Measurements from ENCODE around the gene SEPHS1.
"Not testable (repeated sequence)": the region's sequence is repeated elsewhere in the genome, so short reads cannot be mapped to it uniquely, and the experiment has no call there.

Gene SEPHS1

DNA sequence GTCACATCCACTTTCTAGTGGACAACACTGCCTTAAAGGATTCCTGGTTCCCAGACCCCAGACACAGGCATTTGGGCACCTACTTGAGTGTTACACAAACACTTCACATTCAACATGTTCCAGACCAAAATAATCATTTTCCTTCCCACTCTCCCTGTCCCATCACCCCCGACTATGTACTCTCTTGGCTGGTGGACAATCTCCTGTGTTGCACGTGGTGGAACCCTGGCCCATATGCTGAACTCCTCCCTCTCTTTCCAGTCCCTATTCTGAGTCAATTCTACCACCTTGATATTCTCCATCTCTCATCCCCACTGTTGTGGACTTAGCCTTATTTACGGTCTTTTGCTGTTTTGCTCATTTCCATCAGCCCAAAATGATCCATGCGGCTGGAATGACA, 8.3 kb upstream of the SEPHS1 start:
- no peak for DNase-seq

DNA sequence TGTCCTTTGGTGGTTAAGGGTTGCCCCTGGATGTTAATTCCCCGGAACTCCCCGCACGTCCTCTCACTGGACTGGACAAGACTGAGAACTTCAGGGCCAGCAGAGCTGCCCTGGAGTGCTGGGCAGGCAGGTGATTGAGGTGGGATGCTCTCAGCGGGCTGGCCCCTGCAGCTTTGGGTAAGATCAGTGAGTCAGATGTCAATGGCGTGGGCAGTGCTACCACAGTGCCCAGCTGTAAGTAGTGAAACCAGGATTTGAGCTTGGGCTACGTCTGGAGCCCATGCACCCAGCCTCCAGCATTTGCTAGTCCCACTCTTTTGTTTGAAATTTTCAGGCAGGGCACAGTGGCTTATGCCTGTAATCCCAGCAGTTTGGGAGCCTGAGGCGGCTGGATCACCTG, 6.7 kb upstream of the SEPHS1 start:
- no peak for DNase-seq

DNA sequence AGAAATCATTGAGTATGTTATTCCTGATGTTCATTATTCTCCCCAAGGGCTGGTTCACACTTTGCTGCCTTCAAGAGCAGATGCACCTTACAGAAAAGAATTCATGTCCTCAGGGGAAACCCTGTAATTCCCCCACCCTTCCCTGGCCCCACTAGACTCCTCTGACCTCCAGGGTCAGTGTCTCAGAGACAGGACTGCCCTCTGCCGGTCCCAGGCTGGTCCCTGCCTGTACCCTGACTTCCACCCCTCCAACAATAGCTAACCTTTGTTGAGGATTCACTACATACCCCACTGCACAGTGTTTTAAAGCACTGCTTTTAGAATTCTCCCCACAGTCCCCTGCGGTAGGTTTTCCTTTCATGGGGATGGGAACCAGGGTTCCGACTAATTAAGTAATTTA, 4.4 kb upstream of the SEPHS1 start:
- DNase-seq, result peak; percentile 39

DNA sequence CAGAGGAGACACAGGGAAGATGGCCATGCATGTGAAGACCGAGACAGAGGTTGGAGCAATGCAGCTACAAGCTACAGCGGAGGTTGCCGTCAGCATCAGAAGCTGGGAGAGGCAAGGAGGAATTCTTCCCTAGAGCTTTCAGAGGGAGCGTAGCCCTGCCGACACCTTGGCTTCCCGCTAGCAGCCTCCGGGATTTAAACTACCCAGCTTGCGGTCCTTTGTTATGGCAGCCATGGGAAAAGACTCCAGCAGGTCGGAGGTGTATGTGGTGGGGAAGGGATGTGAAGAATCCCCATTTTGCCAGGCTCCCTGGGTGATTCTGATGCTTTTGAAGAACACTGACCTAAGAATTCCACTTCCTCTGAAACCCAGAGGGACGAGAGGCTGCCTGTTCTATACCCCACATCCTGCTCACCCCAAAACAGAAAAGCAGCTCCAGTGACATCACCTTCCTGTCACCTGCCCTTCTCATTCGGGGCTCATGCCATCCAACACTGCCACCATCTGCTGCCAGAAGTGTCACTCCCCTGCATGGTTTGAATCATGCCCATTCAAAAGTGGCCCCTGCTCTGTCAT, 3.3 kb upstream of the SEPHS1 start:
- no peak for DNase-seq

DNA sequence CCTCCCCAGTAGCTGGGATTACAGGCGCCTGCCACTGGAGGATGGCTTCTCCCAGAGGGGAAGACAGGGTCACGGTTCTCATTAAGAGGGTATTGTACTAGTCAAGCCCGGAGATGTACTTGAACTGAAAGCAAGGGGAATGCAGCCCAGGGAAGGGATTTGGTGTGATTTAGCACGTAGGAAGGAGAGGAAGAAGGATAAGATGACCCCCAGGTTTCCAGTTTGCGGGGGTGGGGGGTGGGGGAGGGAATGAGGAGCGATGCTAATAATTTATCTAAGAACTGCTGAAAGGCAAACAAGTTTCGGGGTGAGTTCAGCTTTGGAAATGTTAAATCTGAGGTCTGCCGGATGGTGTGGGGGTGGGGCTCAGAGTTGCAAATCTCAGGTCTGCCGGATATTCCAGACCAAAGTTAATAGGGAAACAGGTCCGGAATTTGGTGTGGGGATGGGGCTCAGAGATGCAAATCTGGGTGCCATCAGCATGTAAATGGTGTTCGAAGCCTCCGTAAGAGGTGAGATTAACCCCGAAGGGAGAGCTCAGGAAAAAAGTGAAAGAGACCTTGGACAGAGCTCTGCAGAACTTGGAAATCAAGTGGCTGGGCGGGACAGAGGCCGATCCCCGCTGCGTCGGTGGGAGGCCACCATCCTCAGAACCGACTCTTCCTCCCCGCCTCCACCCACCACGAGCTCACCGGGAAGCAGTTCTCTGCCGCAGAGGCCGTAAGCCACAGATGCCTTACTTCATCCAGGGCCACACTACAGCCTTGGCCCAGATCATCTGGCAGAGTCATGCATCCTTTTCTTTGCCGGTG, 1.6 kb upstream of the SEPHS1 start:
- peak; percentile 32 for DNase-seq

DNA sequence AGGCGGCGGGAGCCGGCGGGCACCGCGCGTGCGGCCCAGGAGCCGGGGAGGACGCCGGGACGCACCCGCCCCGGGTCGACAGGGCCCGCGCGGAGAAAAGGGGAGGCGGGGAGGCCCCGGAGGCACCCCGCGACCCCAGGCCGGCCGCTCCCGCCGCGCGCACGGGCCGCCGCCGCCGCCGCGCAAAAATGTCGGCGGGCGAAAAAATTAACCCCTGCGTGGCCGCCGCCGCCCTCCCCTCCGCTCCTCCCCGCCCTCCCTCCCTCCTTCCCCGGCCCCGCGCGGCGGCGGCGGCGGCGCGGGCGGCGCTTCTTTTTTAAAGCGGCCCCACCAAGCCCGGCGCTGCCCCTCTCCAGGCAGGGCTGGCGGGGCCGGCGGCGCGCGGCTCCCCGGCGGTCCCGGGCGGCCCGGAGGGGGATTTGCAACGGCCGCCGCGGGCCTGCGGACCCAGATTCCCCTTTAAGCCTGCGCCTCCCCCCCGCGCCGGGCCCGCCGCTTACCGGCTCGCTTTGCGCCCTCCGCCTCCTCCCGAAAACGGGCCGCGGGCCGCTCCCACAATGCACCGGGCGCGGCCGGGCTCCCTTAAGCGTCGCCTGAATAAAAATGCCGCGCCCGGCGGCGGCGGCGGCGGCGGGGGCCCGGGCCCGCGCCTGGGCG, 465 bp downstream of the SEPHS1 start:
- peak; percentile 81 for DNase-seq

DNA sequence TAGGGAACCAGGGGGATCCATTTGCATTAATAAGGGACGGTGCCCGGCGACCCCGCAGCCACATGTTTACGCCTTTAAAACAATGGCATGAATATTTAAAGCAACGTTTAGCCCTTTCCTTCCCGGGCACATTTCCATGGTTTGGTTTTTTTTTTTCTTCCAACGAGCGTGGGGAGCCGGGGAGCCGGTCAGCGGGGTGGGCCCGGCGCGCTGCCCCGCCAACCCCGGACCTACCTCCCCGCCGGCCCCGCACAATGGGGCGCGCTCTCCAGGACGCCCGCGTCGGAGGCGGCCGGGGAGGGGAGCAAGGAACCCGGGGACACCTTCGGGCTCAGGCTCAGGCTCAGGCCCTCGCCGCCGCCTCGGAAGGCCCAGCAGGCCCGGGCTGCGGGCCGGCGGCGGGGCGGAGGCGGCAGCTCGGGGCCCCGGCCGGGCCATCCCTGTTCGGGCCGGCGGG, 1.0 kb downstream of the SEPHS1 start:
- peak; percentile 53 for DNase-seq

DNA sequence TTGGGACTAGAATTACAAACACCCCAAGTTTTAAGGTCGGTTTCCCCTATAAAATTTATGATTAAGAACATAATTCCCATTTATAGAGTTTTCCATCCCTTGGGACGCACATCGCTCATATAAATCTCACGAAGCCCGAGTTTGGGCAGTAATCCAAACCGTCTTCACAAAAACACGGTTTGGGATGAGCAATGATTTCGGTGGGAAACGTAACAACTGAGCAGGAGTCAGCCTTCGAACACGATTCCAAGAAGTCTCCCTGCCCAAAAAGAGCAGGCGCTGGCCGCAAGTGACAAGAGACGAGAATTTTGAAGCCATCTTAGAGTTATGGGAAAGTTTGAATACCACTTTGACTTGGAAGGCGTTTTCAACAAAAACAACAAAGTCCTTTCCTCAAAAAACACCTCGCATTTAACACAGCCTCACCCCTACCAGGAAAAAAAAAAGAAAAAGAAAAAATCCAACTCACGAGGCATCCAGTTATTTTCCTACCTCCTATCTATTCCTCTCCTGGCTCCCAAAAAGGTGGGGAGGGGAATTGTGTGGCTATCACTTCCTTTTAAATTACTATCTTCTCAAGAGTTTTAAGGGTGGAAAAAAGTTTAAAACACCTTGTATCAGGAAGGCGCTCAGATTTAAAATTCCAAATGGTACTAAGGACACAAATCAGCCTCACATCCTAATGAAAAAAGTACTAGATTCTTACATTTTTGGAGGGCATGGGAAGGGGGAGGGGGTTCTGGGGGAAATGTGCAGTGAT, 1.6 kb downstream of the SEPHS1 start:
- DNase-seq, result no peak

DNA sequence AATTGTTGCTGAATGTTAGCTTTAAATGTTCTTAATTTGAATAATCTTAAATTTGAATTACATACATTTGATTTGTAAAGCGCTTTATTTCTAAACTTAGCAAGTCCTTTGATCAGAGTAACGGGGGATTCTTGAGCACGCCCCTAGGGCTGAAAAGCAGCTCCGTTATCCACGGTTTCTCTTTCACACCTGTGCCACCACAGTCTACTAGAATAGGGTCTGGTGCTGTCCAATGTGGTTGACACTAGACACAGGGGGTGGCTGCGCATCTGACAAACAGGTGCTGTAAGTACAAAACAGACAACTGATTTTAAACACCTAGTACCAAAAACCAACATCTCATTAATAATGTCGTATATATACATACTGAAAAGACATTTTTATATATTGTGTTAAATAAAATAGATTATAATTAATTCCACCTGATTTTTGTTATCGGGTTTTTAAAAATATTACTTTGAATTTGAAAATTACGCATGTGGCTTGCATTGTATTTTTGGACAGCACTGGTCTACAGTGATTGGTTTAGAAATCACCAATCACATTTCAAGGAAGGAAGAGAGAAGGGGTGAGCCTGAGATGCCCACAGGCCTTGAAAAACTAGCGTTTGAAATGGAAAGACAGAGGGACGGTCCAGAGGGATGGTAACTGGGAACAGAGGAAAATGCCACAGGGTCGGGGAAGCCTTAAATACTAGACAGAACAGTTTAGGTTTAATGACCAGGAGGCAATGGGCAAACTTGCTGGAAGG, 7.3 kb downstream of the SEPHS1 start:
- no peak for DNase-seq

DNA sequence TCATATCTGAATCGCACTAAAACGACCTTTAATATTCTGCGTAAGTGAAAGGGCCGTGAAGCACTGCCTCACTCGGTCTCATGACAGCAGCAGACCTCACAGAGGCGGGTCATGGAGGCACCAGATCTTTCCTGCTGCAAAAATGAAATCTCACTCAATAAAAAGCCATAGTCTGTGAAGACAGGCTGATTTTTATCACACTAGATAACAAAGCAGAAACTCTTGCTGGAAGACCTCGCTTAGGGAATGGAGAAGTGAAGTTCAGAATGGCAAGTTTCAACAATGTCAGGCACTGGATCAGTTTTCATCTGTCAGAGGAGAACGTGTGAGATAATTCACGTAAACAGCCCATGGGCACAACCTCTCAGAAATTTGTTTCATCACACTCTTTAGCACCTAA, 8.0 kb downstream of the SEPHS1 start:
- peak; percentile 65 for DNase-seq

DNA sequence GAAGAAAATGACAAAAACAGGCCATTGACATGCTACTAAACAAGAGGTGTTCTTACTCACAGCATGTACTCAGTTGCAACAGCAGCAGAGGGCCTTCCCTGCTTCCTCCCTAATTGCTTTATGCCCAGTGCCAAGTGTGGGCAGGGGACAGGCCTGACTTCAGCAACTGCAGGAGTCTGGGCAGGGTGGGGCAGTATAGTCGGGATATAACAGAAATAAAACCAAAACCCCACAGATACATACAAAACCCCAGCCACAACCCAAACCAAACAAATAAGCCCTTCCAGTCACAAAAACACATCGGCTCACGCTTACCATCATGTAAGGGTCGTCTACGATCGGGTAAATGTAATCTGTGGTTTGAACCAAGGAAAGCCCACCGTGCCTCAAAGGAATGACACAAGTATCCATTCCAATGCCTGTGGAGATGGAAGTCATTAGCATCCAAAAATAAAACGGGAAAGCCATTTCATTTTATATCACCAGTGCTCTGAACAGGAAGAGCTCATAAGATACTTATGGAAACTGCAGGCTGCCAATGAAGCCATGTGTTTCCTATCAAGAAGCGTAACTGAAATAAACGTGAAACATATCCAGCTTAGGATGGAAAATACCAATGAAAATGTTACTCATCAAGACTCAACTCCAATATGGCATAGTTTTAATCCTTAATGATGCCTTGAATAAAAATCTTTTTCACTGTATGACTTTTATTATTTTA, 9.5 kb downstream of the SEPHS1 start:
- DNase-seq, result no peak

DNA sequence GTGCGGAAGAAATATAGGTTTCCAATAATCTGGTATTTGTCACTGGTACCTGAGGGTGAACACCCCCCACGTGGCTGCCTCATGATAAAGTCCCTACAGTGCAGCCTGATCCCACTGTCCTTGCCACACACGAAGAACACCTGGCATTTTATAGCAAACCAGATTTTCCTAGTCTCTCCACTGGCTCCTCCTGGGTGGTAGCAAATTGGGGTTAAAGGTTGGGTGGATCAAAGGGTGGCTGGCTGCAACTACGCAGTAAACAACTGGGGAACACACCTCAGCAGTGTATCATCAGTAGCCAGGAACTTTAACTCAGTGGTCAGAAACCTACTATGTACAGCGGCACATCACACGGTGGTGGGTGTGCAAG, 10.3 kb downstream of the SEPHS1 start:
- DNase-seq, result no peak

DNA sequence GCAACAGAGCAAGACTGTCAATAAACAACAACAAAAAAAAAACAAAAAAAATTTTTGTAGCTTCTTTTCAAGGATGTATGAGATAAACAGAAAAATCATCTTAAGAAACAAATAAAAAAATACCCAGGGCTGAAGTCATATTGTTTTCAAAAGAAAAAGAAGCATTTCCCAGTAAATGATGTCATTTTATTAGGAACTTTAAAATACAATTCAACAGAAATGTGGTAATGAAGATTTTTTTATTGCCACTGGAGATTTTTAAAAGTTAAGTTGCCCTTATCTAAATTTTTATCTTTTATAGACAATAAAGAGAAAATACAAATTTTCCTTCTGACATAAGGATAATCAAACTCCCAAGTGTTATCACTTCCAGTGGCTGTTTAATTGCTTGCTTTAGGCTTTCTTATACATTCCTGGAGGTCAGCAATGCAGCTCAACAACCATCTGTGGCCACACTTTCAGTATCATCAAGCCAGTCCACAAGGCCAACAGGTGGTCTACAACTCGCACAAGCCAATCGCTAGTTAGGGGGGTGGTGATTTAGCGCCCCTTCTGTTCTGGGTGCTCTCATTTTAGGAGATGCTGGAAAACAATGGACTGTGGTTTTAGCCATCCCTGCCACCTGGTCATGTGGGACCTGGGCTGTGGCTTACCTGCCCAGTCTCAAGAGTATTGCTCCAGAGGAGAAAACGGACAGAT, 10.8 kb downstream of the SEPHS1 start:
- no peak for DNase-seq

DNA sequence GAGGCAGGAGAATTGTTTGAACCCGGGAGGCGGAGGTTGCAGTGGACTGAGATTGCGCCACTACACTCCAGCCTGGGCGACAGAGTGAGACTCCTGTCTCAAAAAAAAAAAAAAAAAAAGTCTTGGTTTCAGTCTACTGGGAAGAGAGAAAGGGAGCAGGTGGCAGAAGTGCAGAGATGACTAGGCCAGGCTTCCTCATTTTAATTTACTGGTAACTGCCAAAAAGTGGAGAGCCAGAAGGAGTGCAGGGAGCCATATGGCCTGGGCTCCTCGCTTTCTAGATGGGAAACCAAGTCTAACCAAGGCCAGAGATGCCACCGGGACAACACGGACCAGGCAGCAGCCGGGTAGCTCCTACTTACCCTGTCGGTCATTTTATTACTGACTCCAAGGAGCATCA, 12.2 kb downstream of the SEPHS1 start:
- DNase-seq, result no peak

DNA sequence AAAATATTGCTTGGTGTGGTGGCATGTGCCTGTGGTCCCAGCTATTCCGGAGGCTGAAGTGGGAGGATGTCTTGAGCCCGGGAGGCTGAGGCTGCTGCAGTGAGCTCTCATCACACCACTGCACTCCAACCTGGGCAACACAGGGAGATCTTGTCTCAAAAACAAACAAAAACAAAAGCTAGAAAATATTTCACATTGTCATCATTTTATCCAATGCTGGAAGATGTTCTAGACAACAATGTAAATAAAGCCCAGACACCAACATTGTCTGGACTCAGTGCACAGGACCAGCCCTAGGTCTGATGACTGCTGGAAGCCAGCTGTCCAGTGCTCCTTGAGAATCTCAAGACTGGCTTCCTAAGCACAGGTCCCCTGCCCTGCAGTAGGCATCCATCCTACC, 13.5 kb downstream of the SEPHS1 start:
- DNase-seq, result no peak

DNA sequence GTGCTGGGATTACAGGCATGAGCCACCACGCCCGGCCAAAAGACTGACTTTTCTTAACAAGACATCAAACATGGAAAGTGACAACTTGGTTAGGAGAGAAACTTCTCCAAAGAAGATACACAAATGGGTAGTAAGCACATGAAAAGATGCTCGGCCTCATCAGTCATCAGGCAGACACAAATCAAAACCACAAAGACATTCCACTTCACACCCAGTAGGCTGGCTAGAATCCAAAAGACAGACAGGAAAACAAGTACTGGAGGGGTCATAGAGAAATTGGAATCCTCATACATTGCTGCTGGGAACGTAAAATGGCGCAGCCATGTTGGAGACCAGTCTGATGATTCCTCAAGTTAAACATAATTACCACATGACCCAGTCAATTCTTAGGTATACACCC, 16.4 kb downstream of the SEPHS1 start:
- DNase-seq, result no peak

DNA sequence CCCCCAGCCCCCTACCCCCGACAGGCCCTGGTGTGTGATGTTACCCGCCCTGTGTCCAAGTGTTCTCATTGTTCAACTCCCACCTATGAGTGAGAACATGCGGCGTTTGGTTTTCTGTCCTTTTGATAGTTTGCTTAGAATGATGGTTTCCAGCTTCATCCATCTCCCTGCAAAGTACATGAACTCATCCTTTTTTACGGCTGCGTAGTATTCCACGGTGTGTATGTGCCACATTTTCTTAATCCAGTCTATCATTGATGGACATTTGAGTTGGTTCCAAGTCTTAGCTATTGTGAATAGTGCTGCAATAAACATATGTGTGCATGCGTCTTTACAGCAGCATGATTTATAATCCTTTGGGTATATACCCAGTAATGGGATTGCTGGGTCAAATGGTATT, 17.1 kb downstream of the SEPHS1 start:
- DNase-seq, result not testable (repeated sequence)

DNA sequence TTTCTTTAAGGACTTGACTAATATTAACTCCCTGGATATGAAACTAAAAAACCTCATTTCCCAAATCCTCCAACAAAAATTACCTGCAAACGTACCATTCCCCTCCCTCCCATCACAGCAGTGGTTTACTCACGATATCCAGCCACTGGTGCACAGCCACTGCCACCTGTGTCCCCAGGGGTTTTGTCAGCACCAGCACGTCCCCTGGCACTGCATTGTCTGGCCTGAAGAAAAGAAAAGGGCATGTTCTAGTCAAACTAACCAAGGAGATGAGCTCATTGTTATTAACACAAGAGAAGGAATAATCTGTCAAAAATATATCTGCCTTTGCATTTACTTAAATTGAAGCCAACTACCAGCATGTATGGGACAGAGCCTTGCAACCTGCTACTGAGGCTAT, 18.5 kb downstream of the SEPHS1 start:
- DNase-seq, result no peak

DNA sequence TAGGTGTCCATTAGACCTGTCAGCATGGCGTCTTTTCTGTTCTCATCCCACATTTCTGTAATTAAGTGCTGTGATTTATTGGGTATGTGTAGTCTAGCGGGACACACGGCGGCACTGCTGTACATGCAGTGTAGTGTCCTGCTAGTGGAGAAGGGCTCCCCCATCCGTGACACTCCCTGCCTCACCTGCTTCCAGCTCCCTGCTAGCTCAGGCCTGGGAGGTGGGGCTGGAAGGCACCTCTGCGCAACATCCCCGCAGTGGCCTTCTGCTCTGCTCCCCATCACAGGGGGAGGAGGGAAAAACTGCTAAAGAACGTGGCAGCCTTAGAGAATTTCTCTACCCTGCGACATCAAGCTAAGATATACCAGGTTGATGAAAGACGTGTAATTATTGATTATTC, 19.5 kb downstream of the SEPHS1 start:
- no peak for DNase-seq

DNA sequence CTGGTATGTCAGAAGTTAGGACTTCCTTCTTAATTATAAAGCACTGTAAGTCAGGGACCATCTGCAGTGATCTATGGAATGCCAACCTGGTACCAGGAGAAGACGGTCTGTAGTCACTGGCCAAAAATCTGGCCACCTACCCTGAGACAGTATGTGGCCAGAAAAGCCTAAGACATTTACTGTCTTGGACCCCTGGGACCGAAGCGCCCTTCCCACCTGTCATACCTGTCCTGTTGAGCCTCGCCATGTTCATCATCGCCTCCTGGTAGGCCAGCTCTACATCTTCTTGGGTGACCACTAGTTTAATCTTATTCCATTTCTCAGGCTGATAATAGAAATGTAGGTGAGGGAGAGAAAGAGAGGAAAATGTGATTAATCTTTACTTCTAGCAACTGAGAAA, 20.0 kb downstream of the SEPHS1 start:
- no peak for DNase-seq

DNA sequence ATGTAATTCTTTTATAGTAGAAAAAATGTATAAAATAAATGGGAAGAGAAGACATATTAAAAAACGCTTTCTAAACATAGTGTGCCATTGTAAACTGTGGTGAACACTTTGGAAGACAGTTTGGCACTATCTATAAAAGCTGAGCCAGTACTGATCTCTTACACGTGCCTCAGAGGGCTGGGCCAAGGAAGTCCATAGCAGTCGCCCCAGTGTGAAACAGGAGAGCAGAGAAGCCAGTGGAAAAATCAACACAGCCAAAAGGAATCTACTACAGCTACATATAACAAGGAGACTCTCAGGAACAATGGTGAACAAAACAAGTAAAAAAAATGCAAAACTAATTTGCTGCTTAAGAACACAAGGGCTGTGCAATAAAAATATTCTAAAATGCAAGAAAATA, 20.6 kb downstream of the SEPHS1 start:
- no peak for DNase-seq

All from OCI-M1 (cell line).